Measurements from ENCODE around the gene UBE3A.

The UBE3A gene

DNA sequence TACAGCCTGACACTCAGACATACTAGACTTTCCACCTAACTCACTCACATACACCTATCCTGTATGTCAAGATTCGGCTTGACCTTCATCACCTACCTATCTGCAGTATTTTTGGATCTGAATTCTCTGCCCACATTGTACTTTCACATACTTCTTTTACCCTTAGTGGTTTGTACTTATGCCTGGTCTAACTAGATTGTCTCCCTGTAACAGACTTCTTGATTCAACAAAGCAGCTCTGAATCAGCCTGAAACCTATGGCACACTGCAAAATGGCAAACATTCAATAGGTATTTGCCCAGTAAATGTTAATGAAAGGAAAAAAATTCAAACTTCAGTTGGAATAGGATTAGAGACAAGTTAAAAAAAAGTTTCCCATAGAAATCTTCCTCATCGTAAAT lies 106.5 kb downstream of the UBE3A start:
- no peaks in the 10 kb centered on the region for H3K27me3 ChIP-seq (ENCODE audit: low read length)
- no peak overlapping the region for H3K4me3 ChIP-seq (ENCODE audit: insufficient read depth, low read length, poor library complexity, severe bottlenecking)
- no peaks in the 10 kb centered on the region for H3F3A ChIP-seq (ENCODE audit: insufficient read depth)
- no peaks in the 10 kb centered on the region for H3K9me2 ChIP-seq (replicated peaks; ENCODE audit: insufficient read depth, low read length)
- H3K79me2 ChIP-seq (ENCODE audit: insufficient read depth, low read length): no peaks in the 10 kb centered on the region
- no peak overlapping the region for H2AFZ ChIP-seq (ENCODE audit: low read depth, low read length, severe bottlenecking)
- H3K9ac ChIP-seq (ENCODE audit: low read length): no peak overlapping the region
- peaks cover 8% of the 10 kb centered on the region; the same call in 1 of the 2 replicates for H3K36me3 ChIP-seq (ENCODE audit: low read length)
- no peak overlapping the region for H3K4me2 ChIP-seq (ENCODE audit: low read depth, low read length, poor library complexity, severe bottlenecking)
- H4K20me1 ChIP-seq (ENCODE audit: low read depth, low read length): no peaks in the 10 kb centered on the region
- no peak overlapping the region for H3K27ac ChIP-seq (ENCODE audit: low read depth, low read length)
- H3K9me3 ChIP-seq (ENCODE audit: insufficient read depth, low read length): no peaks in the 10 kb centered on the region
- TF ChIP-seq EZH2phosphoT487 (conservative IDR thresholded peaks at IDR 0.05; ENCODE audit: low read length) (no peak), CTCF (IDR thresholded peaks at IDR 0.05; ENCODE audit: insufficient read depth, low read length, poor library complexity, severe bottlenecking) (no peak)

- peaks cover 4% of the 10 kb centered on the region; the same call in 1 of the 2 replicates for H3K36me3 ChIP-seq (ENCODE audit: low read length)
- no peaks in the 10 kb centered on the region for H3K9me2 ChIP-seq (replicated peaks; ENCODE audit: insufficient read depth, low read length)
- H2AFZ ChIP-seq (ENCODE audit: low read depth, low read length, severe bottlenecking): no peak overlapping the region
- H3F3A ChIP-seq (ENCODE audit: insufficient read depth): no peaks in the 10 kb centered on the region
- no peak overlapping the region for H3K4me2 ChIP-seq (ENCODE audit: low read depth, low read length, poor library complexity, severe bottlenecking)
- H3K9ac ChIP-seq (ENCODE audit: low read length): no peak overlapping the region
- no peak for TF ChIP-seq EZH2phosphoT487 (conservative IDR thresholded peaks at IDR 0.05; ENCODE audit: low read length)
- no peak for TF ChIP-seq CTCF (IDR thresholded peaks at IDR 0.05; ENCODE audit: insufficient read depth, low read length, poor library complexity, severe bottlenecking)
- H3K4me3 ChIP-seq (ENCODE audit: insufficient read depth, low read length, poor library complexity, severe bottlenecking): no peak overlapping the region
- H3K27me3 ChIP-seq (ENCODE audit: low read length): no peaks in the 10 kb centered on the region
- H4K20me1 ChIP-seq (ENCODE audit: low read depth, low read length): no peaks in the 10 kb centered on the region
- no peaks in the 10 kb centered on the region for H3K9me3 ChIP-seq (ENCODE audit: insufficient read depth, low read length)
- H3K27ac ChIP-seq (ENCODE audit: low read depth, low read length): no peak overlapping the region
- H3K79me2 ChIP-seq (ENCODE audit: insufficient read depth, low read length): no peaks in the 10 kb centered on the region
Observed at GRCh38 chr15:25331860-25332259, 107.0 kb downstream of the UBE3A start.

DNA sequence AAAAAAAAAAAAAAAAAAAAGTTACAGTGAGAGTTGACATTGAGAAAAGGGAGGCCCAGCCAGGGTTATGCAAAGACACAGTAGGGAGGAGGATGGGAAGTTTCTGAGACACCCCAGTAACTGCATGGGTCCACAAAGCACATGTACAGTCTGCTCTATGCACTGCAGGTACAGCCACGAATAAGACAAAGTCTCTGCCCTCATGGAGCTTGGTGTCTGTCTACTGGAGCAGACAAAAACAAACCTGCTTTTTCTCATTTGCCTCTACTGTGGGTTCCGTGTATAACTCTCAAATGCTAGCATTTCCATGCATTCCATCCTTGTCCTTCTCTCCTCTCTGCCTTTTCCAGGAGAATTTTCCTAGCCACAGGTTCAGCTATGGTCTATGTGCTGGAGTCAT lies 107.4 kb downstream of the UBE3A start:
- no peaks in the 10 kb centered on the region for H3F3A ChIP-seq (ENCODE audit: insufficient read depth)
- no peaks in the 10 kb centered on the region for H3K9me2 ChIP-seq (replicated peaks; ENCODE audit: insufficient read depth, low read length)
- H3K9me3 ChIP-seq (ENCODE audit: insufficient read depth, low read length): no peaks in the 10 kb centered on the region
- no peak overlapping the region for H3K9ac ChIP-seq (ENCODE audit: low read length)
- H4K20me1 ChIP-seq (ENCODE audit: low read depth, low read length): no peaks in the 10 kb centered on the region
- no peaks in the 10 kb centered on the region for H3K79me2 ChIP-seq (ENCODE audit: insufficient read depth, low read length)
- no peak for TF ChIP-seq EZH2phosphoT487 (conservative IDR thresholded peaks at IDR 0.05; ENCODE audit: low read length)
- TF ChIP-seq CTCF (IDR thresholded peaks at IDR 0.05; ENCODE audit: insufficient read depth, low read length, poor library complexity, severe bottlenecking): no peak
- H3K4me3 ChIP-seq (ENCODE audit: insufficient read depth, low read length, poor library complexity, severe bottlenecking): no peak overlapping the region
- H2AFZ ChIP-seq (ENCODE audit: low read depth, low read length, severe bottlenecking): no peak overlapping the region
- H3K36me3 ChIP-seq (ENCODE audit: low read length): no peaks in the 10 kb centered on the region
- no peak overlapping the region for H3K4me2 ChIP-seq (ENCODE audit: low read depth, low read length, poor library complexity, severe bottlenecking)
- H3K27ac ChIP-seq (ENCODE audit: low read depth, low read length): no peak overlapping the region
- no peaks in the 10 kb centered on the region for H3K27me3 ChIP-seq (ENCODE audit: low read length)
